OCI-LY7 (cell line): ENCODE data around the gene YKT6.

ENCODE experiments used
- CTCF ChIP-seq: fragments of 200-600 bp; sonication (generic); conservative IDR thresholded peaks from 2 replicates; pipeline ENCODE4 v1.5.1; 2014; ENCODE audit warnings: mild to moderate bottlenecking, antibody characterized with exemption, low read length, moderate library complexity, mixed read lengths
- EZH2phosphoT487 ChIP-seq: fragments of 200-600 bp; sonication (generic); IDR thresholded peaks from 2 replicates; pipeline ENCODE4 v1.6.1; 2018; ENCODE audit warnings: low read depth, borderline replicate concordance, mild to moderate bottlenecking, mixed run types, antibody characterized with exemption, low read length, moderate library complexity, mixed read lengths

DNA sequence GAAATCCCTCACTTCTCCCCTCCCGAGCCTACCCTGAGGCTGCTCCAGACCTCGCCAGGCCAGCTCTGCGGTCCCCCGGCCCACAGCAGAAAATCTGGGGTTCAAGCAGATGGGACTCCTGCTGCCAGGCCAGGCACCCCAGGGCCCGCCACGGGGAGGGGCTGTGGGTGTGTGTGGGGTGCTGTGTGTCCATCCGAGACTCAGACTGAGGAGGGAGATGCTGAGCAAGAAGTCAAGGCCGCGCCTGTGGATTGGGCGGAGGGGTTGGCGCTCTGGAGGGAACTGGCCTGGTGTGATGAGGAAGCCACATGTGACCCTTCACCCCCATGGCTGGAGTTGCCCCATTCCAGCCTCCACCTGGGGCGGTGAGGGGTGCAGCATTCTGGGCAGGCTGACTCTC is 51.1 kb downstream of the YKT6 start:
- TF ChIP-seq CTCF (no peak), EZH2phosphoT487 (no peak)
